NK-92 (cell line): Measurements from ENCODE around the gene KIF1B.

ENCODE experiments used
- DNase-seq: peaks from one replicate; lab custom pipeline; 2025; ENCODE audit not compliant: unreplicated experiment; lab: John Stamatoyannopoulos, UW

Gene KIF1B

DNA sequence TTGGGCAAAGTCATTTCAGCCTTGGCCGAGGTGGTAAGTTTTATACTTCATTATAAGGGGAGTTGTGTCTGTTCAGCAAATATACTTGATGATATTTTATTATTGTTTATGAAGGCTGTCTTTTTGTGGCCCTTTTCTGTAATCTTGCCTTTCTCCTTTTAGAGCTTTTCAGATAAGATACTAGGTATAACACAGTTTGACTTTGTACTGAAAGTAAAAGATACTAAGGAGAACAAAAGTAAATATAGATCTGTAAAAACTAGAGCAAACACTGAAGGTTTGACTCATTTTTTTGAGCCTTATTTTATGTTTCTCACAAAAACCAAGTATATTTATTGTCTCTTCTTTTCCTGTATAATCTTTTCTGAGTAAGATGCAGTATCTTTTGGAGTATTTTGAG is 61.9 kb downstream of the KIF1B start:
- no peak for DNase-seq

- DNase-seq: no peak
Measured at GRCh38 chr1:10278880-10279279, 68.5 kb downstream of the KIF1B start.

GRCh38 chr1:10280439-10281350 is 70.3 kb downstream of the KIF1B start:
- no peak for DNase-seq

- DNase-seq: no peak
Measured at GRCh38 chr1:10283318-10283984, 73.1 kb downstream of the KIF1B start.

DNA sequence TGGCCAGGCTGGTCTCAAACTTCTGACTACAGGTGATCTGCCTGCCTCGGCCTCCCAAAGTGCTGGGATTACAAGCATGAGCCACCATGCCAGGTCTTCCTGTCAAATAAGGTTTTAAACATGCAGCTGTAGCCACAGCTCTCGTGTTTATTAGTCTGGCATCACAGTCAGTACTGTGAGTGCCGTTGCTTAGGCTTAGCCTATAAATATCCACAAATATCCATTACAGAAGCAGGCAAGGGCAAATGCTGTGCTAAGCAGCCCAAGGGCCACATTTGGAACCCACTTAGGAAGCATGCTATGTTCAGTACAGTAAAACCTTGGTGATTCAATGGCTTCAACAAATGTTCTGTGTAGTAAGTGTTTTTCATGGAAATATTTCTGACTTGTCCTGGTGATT is 75.9 kb downstream of the KIF1B start:
- no peak for DNase-seq

GRCh38 chr1:10287023-10287645 is 76.8 kb downstream of the KIF1B start:
- no peak for DNase-seq

DNA sequence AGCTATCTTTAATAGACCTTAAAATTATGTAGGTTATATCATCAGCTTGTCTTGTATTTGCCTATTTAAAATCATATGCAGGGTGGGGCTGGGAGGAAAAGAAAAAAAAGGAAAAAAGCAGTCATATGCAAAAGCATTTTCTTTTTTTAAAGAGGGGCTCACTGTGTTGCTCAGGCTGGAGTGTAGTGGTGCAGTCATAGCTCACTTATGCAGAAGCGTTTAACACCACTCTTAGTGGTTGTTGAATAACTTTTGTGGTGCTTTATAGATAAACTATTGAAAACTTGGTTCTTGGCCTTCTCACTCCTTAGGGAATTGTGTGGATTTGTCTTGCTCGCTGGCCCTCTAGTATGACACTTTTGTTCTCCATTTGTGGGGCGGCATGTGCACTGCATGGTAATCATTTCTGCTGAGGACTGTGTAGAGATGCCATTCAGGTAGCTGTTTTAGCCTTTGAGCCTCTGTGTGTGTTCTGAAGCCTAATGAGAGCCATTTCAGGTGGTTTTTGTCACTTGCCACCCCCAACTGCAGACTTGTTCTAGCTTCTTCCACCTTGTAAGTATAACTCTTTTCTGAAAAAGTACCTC is 77.8 kb downstream of the KIF1B start:
- no peak for DNase-seq

DNA sequence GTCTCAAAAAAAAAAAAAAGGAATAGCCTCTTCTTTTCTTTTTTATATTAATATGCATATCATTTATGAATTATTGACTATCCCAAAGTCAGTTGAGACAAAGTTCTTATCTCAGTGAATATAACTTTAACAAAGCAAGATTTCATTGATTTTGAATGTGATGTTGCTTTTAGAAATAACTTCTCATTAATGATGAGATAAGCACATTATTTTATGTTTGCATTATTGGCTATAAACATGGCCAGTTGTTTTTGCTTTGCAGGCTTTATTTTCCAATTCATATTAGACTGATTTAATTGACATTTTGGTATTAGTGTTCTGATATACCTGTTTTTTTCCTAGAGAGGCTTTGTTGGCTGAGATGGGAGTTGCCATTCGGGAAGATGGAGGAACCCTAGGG is 81.3 kb downstream of the KIF1B start:
- DNase-seq: no peak

GRCh38 chr1:10292188-10292587 is 81.8 kb downstream of the KIF1B start:
- DNase-seq: no peak

- no peak for DNase-seq
Measured at GRCh38 chr1:10295481-10296085, 85.2 kb downstream of the KIF1B start.

DNA sequence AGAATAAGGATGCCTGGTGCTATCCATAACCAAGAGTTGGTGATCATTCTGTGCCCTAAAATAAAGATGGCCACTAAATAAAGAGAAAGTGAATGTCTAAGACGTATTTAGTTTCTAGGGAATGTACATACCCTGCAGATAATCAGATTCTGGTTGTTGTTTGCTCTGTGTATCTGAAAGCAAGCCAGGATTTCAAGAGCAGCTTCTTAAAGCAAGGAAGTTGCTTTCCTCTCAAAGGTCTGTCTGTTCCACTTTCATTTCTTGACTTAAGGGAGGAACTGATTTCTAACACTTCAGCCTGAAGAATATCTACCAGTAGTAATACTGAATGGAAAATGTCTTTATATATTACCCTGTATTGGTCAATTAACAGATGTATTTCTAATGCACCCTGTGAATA is 88.8 kb downstream of the KIF1B start:
- no peak for DNase-seq

GRCh38 chr1:10302416-10302815 is 92.0 kb downstream of the KIF1B start:
- DNase-seq: no peak

- no peak for DNase-seq
Measured at GRCh38 chr1:10304295-10304694, 93.9 kb downstream of the KIF1B start.

DNA sequence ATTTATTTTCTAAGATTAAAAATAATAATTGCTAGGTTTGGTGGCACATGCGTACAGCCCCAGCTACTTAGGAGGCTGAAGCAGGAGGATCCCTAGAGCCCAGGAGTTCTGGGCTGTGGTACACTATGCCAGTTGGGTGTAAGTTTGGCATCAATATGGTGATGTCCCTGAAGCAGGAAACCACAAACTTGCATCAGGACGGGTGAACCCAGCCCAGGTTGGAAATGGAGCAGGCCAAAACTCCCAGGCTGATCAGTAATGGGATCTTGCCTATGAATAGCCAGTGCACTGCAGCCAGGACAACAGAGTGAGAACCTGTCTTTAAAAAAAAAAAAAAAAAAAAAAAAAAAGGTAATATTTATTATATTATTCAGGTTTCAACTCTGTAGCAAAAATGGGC is 96.1 kb downstream of the KIF1B start:
- no peak for DNase-seq

GRCh38 chr1:10308001-10308400 is 97.6 kb downstream of the KIF1B start:
- DNase-seq: no peak

- DNase-seq: no peak
Measured at GRCh38 chr1:10309243-10310011, 99.1 kb downstream of the KIF1B start.

DNA sequence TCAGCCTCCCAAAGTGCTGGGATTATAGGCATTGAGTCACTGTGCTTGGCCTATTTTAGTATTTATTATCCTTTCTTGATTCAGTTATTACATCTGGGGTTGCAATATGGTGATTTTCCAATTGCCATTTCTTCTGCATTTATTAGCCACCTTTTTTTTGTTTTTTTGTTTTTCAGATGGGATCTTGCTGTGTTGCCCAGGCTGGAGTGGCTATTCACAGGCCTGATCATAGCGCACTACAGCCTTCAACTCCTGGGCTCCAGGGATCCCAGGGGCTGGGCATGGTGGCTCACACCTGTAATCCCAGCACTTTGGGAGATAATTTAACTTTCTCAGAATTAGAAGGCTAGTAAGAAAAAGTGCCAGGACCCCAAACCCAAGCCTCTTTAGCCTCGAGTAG is 106.4 kb downstream of the KIF1B start:
- no peak for DNase-seq

DNA sequence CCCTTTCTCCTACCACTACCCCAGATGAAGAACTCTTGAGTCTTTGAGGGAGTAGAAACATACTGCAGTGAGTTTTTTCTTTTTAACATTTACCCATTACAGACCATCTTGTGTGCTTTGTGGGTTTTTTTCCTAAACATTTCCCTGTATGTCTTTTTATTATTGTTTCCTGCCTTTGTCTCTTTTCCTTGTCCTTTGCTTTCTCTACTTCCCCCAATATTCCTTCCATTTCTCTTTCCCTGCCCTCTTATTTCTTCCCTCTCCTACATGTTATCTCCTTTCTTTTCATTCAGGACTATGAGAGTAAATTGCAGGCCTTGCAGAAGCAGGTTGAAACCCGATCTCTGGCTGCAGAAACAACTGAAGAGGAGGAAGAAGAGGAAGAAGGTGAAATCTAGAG is 109.4 kb downstream of the KIF1B start:
- DNase-seq: no peak

DNA sequence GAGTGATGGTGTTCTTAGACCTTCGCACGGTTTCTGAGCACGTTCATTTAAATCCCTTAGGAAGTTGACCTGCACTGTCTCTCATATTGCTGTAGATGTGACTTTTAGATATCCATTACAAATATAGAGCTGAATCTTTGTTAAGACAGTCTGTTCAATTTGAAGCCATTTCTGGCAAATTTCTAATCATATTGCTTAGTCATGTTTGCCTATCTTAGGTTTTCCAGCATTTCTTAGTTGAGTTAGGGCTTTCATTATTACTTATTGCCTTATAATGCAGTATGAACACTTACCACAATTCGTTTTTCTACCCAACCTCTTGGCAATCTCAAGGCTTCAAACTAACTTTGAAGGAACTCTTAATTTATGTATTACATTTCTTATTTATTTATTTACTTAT is 110.0 kb downstream of the KIF1B start:
- no peak for DNase-seq

GRCh38 chr1:10322821-10323220 is 112.5 kb downstream of the KIF1B start:
- no peak for DNase-seq

- no peak for DNase-seq
Measured at GRCh38 chr1:10324627-10325026, 114.3 kb downstream of the KIF1B start.
